BJ (cell line): ENCODE data around the gene ACCS. TPM values are rescaled to one million over a fixed set of nuclear protein-coding genes. Genes with fewer than 3 reads are reported as not detected.

ENCODE experiments used
- CTCF ChIA-PET: fragments of 350-600 bp; formaldehyde crosslinking; extraction: SDS; loops from one replicate; lab custom pipeline; 2021; ENCODE audit warnings: antibody characterized with exemption, inconsistent platforms; lab: Yijun Ruan, JAX
- POLR2A ChIA-PET: fragments of 300-600 bp; sonication (Branson Sonifier 250); formaldehyde crosslinking; extraction: SDS; loops from one replicate; lab custom pipeline; 2021; ENCODE audit warnings: antibody characterized with exemption; lab: Charles Lee
- DNase-seq: peaks from one replicate; pipeline ENCODE4 v3.0.0-alpha.2; 2011; ENCODE audit warnings: low read depth
- H3K27me3 ChIP-seq: 2 replicates; pipeline ENCODE4 v1.6.0; 2011; ENCODE audit warnings: low read length; ENCODE audit not compliant: control insufficient read depth, insufficient read depth
- H3K36me3 ChIP-seq: 2 replicates; pipeline ENCODE4 v1.5.1; 2011; ENCODE audit warnings: low read length; ENCODE audit not compliant: control insufficient read depth, insufficient read depth
- H3K4me3 ChIP-seq: 2 replicates; pipeline ENCODE4 v1.5.1; 2011; ENCODE audit warnings: low read depth, mild to moderate bottlenecking, control low read depth, low read length
- CTCF ChIP-seq: IDR thresholded peaks from 2 replicates; pipeline ENCODE4 v1.5.1; 2011; ENCODE audit warnings: low read depth, mild to moderate bottlenecking, control low read depth, inconsistent platforms, low read length, moderate library complexity; ENCODE audit not compliant: insufficient read depth
- polyA plus RNA-seq: library from polyadenylated mRNA; depleted of rRNA; stranded (reverse); fragments of >200 nt; gene quantifications from 2 replicates; pipeline ENCODE4 v1.2.3, GENCODE V29; 2011

Gene ACCS
- polyA plus RNA-seq, 1 experiment: 13.7 TPM

DNA sequence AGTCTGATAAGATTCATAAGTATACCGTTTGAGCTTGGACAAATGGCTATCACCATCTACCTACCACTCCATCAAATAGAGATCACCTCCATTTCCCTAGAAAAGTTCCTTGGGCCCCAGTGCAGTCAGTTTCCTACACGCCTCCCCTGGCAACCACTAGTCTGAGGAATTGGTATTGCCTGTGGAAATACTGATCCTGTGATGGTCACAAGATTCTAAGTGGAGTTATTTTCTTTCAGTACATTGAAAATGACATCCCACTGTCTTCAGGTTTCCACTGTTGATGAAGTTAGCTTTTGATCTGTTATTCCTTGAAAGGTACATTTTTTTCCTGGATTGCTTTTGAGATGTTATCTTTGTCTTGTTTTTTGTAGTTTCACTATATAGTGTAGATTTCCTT is 22.9 kb upstream of the ACCS start:
- CTCF ChIA-PET: interaction anchor here (1.0 to 13.8 kb wide), 3 partner anchors 14 to 153 kb away, joined by 4 to 162 read pairs (median 5); no protein-coding TSS in a partner anchor
- DNase-seq: no peak

GRCh38 chr11:44046182-44046581 is 19.9 kb upstream of the ACCS start:
- POLR2A ChIA-PET: no interaction called here
- no peak for DNase-seq
- CTCF ChIA-PET: interaction anchor here (2.7 to 13.8 kb wide), 2 partner anchors 9 to 156 kb away, joined by 8 to 162 read pairs; no protein-coding TSS in a partner anchor
- H3K27me3 ChIP-seq: peaks cover 3% of the 10 kb centered on the region; the same call in 1 of the 2 replicates
- TF ChIP-seq CTCF: no peak
- no peaks in the 10 kb centered on the region for H3K36me3 ChIP-seq
- no peak overlapping the region for H3K4me3 ChIP-seq

More for the DNA sequence above, 22.9 kb upstream of the ACCS start:
- POLR2A ChIA-PET: no interaction called here
- H3K27me3 ChIP-seq: peaks cover 4% of the 10 kb centered on the region
- H3K4me3 ChIP-seq: no peak overlapping the region
- H3K36me3 ChIP-seq: no peaks in the 10 kb centered on the region
- TF ChIP-seq CTCF: no peak

DNA sequence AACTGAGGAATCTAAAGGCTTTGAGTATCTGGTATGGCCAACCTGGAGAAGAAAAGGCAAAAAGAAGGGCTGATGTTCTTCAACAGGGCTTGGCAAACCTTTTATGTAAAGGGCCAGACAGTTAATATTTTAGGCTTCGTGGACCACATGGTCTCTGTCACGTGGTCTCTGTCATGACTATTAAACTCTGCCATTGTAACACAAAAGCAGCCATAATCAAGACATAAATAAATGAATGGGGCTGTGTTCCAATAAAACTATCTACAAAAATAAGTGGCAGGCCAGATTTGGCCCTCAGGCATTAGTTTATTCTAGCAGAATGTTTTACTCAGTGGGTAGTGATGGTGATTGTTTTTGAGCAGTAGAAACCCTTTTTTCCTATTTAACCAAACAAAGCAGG is 18.8 kb upstream of the ACCS start:
- H3K36me3 ChIP-seq: no peaks in the 10 kb centered on the region
- H3K27me3 ChIP-seq: peaks cover 4% of the 10 kb centered on the region
- H3K4me3 ChIP-seq: no peak overlapping the region
- ChIA-PET POLR2A (no interaction called here), CTCF (interaction anchor here (2.7 kb wide), 1 partner anchor 10 kb away, joined by 8 read pairs; no protein-coding TSS in a partner anchor)
- no peak for DNase-seq
- TF ChIP-seq CTCF: no peak

DNA sequence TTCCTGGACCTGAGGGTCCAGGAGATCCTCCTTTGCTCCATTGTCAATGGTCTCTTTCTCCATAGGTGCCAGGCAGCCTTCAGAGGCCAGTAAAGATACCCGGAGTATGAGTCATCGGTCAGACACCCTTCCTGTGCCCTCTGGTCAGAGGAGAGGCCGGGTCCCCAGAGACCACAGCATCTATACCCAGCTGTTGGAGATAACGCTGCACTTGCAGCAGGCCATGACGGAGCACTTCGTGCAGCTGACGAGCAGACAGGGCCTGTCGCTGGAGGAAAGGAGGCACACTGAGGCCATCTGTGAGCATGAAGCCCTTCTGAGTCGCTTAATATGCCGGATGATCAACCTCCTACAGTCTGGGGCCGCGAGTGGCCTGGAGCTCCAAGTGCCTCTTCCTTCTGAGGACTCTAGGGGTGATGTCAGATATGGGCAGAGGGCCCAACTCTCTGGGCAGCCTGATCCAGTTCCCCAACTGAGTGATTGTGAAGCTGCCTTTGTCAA is 18.1 kb upstream of the ACCS start, which contains the start of gene ACCSL:
TSS of gene ACCSL (plus strand) at position 51 of the 501 bp plus-strand sequence. CDS start at position 107, 56 bp downstream.
- ChIA-PET CTCF (interaction anchor here (0.6 kb wide), 1 partner anchor 155 kb away, joined by 3 read pairs; no protein-coding TSS in a partner anchor), POLR2A (no interaction called here)
- Histone ChIP-seq H3K27me3 (peaks cover 4% of the 10 kb centered on the region), H3K36me3 (no peaks in the 10 kb centered on the region), H3K4me3 (no peak within 1 kb of the TSS)
- DNase-seq: no peak
- TF ChIP-seq CTCF: no peak

- POLR2A ChIA-PET: no interaction called here
- Histone ChIP-seq H3K27me3 (peaks cover 4% of the 10 kb centered on the region), H3K36me3 (no peaks in the 10 kb centered on the region), H3K4me3 (no peak overlapping the region)
- DNase-seq: no peak
- no peak for TF ChIP-seq CTCF
- CTCF ChIA-PET: no interaction called here
Measured at GRCh38 chr11:44049832-44050231, 16.2 kb upstream of the ACCS start.
